ENCODE results near the gene WDR93.

DNA sequence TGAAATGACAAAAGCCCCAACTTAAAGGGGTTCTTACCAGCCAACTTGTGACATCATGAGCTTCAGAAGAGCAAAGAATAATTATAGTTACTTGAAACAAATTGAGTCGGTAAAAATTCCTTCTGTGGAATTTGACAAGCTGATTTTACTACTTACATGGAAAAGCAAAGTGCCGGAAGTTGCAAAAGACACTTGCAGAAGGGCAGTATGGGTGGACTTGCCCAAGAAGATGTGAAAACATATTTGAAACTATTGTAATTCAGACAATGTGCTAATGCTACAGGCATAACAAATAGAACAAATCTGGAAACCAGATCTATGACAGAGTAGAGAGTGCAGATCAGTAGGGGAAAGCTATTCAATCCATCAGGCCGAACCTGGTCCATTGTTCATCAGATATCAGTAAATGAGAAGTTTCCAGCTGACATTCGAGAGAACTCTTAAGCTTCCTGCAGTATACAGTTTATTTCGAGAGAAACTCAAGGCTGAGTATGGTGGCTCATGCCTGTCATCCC is 32.9 kb upstream of the WDR93 start:
- TF ChIP-seq CTCF (tag by site-specific recombination; IDR thresholded peaks at IDR 0.05) (no peak), ZEB2 (tag by site-specific recombination; IDR thresholded peaks at IDR 0.05) (no peak), ZFP3 (tag by site-specific recombination; IDR thresholded peaks at IDR 0.05; ENCODE audit: low read depth) (no peak), PATZ1 (tag by site-specific recombination; IDR thresholded peaks at IDR 0.05) (no peak), BCL11A (tag by site-specific recombination; IDR thresholded peaks at IDR 0.05; ENCODE audit: low read depth) (no peak), ZNF580 (tag by site-specific recombination; IDR thresholded peaks at IDR 0.05) (no peak), ZNF10 (tag by site-specific recombination; IDR thresholded peaks at IDR 0.05) (no peak), SP2 (tag by site-specific recombination; IDR thresholded peaks at IDR 0.05) (no peak), SP3 (tag by site-specific recombination; IDR thresholded peaks at IDR 0.05) (no peak), ZBTB44 (tag by site-specific recombination; IDR thresholded peaks at IDR 0.05) (no peak), ZNF549 (tag by site-specific recombination; IDR thresholded peaks at IDR 0.05) (no peak), ZNF561 (tag by site-specific recombination; IDR thresholded peaks at IDR 0.05; ENCODE audit: borderline replicate concordance) (no peak), REST (tag by site-specific recombination; IDR thresholded peaks at IDR 0.05) (no peak), ZNF24 (tag by site-specific recombination; IDR thresholded peaks at IDR 0.05) (no peak)
